ENCODE results near the gene CSAG3.
"Not testable (repeated sequence)": the region's sequence is repeated elsewhere in the genome, so short reads cannot be mapped to it uniquely, and the experiment has no call there.

Gene CSAG3

GRCh38 chrX:152758918-152759317 lies at the start of gene CSAG3:
Gene CSAG3, plus strand, starts transcription at chrX:152759218.
- not testable (repeated sequence) for DNase-seq (ENCODE audit: low spot score)

GRCh38 chrX:152713195-152713594 lies 45.8 kb upstream of the CSAG3 start:
- not testable (repeated sequence) for DNase-seq (ENCODE audit: low spot score)

- DNase-seq (ENCODE audit: low spot score): not testable (repeated sequence)
Observed at GRCh38 chrX:152713815-152714787, 44.9 kb upstream of the CSAG3 start, which contains the start of gene MAGEA2B. Gene MAGEA2B, plus strand, starts transcription at chrX:152714628. Its CDS starts 2,479 bp downstream, at chrX:152717107.

GRCh38 chrX:152725409-152725808 lies 33.6 kb upstream of the CSAG3 start:
- DNase-seq (ENCODE audit: low spot score): no peak

GRCh38 chrX:152733261-152733975 lies 25.6 kb upstream of the CSAG3 start, which contains the start of the genes CSAG1 and MAGEA12:
Gene CSAG1, minus strand, starts transcription at chrX:152733721. Its CDS starts 1,261 bp downstream, at chrX:152732460.
Gene MAGEA12, plus strand, starts transcription at chrX:152733757. Its CDS starts 2,405 bp downstream, at chrX:152736162.
- no peak for DNase-seq (ENCODE audit: low spot score)

GRCh38 chrX:152734143-152734858 lies 24.7 kb upstream of the CSAG3 start:
- DNase-seq (ENCODE audit: low spot score): not testable (repeated sequence)

GRCh38 chrX:152735101-152735500 lies 23.9 kb upstream of the CSAG3 start:
- no peak for DNase-seq (ENCODE audit: low spot score)

GRCh38 chrX:152735860-152736511 lies 23.0 kb upstream of the CSAG3 start:
- no peak for DNase-seq (ENCODE audit: low spot score)

- DNase-seq (ENCODE audit: low spot score): not testable (repeated sequence)
Observed at GRCh38 chrX:152736528-152736927, 22.5 kb upstream of the CSAG3 start.

GRCh38 chrX:152738560-152738959 lies 20.5 kb upstream of the CSAG3 start:
- DNase-seq (ENCODE audit: low spot score): no peak

GRCh38 chrX:152753686-152754650 lies 5.0 kb upstream of the CSAG3 start, which contains the start of gene MAGEA2:
Gene MAGEA2, minus strand, starts transcription at chrX:152753842. Its CDS starts 2,479 bp downstream, at chrX:152751363.
- DNase-seq (ENCODE audit: low spot score): not testable (repeated sequence)

GRCh38 chrX:152754871-152755270 lies 4.1 kb upstream of the CSAG3 start:
- not testable (repeated sequence) for DNase-seq (ENCODE audit: low spot score)

- not testable (repeated sequence) for DNase-seq (ENCODE audit: low spot score)
Observed at GRCh38 chrX:152759544-152759943, 526 bp downstream of the CSAG3 start.

GRCh38 chrX:152761582-152761981 lies 2.6 kb downstream of the CSAG3 start:
- DNase-seq (ENCODE audit: low spot score): not testable (repeated sequence)

GRCh38 chrX:152766562-152766961 lies 7.5 kb downstream of the CSAG3 start:
- DNase-seq (ENCODE audit: low spot score): not testable (repeated sequence)

GRCh38 chrX:152769549-152770289 lies 10.7 kb downstream of the CSAG3 start, which contains the start of gene MAGEA6:
Gene MAGEA6, minus strand, starts transcription at chrX:152769689. Its CDS starts 2,039 bp downstream, at chrX:152767650.
- DNase-seq (ENCODE audit: low spot score): not testable (repeated sequence)

- not testable (repeated sequence) for DNase-seq (ENCODE audit: low spot score)
Observed at GRCh38 chrX:152787062-152787461, 28.0 kb downstream of the CSAG3 start.

GRCh38 chrX:152798945-152799344 lies 39.9 kb downstream of the CSAG3 start:
- DNase-seq (ENCODE audit: low spot score): no peak

GRCh38 chrX:152806035-152806434 lies 47.0 kb downstream of the CSAG3 start:
- DNase-seq (ENCODE audit: low spot score): no peak
